ENCODE data around the gene HADHA. TPM values are rescaled to one million over a fixed set of nuclear protein-coding genes. Genes with fewer than 3 reads are reported as not detected.

The HADHA gene
- total and polyA plus RNA-seq, 2 donors (not counting 1 experiment from before 2014, with no cell fraction given): 155 to 162 TPM

GRCh38 chr2:26281226-26281625 is 36.8 kb upstream of the HADHA start:
- no peak overlapping the region for H3K27ac ChIP-seq (ENCODE audit: insufficient read depth, low read length)
- H4K20me1 ChIP-seq (ENCODE audit: control insufficient read depth, extremely low read depth, insufficient read depth, low read length): no peaks in the 10 kb centered on the region
- DNase-seq (ENCODE audit: low read depth in 2 of 2): no peak
- no peak overlapping the region for H3K4me2 ChIP-seq (ENCODE audit: extremely low read depth, insufficient read depth, low read length)
- peaks cover 3% of the 10 kb centered on the region for H3K36me3 ChIP-seq (ENCODE audit: control insufficient read depth, insufficient read depth, low read length)
- no peaks in the 10 kb centered on the region for H3K79me2 ChIP-seq (ENCODE audit: control insufficient read depth, insufficient read depth, low read length)
- H2AFZ ChIP-seq (ENCODE audit: low read length): no peak overlapping the region
- no peak overlapping the region for H3K9ac ChIP-seq (ENCODE audit: insufficient read depth, low read length)
- H3K9me3 ChIP-seq (ENCODE audit: control insufficient read depth, insufficient read depth, low read depth, low read length): no peaks in the 10 kb centered on the region
- no peak for TF ChIP-seq EZH2 (IDR thresholded peaks at IDR 0.05; ENCODE audit: low read length, missing control alignments)
- no peak overlapping the region for H3K4me3 ChIP-seq (replicated peaks in 1 of 4; ENCODE audit: control extremely low read depth in 1 of 4, insufficient read depth in 1 of 4, low read depth in 3 of 4, low read length in 4 of 4)
- no peaks in the 10 kb centered on the region for H3K4me1 ChIP-seq (ENCODE audit: control insufficient read depth, extremely low read depth, insufficient read depth, low read length)
- H3K27me3 ChIP-seq (ENCODE audit: control insufficient read depth, insufficient read depth, low read length): no peaks in the 10 kb centered on the region

GRCh38 chr2:26279886-26280285 is 35.5 kb upstream of the HADHA start:
- TF ChIP-seq EZH2 (IDR thresholded peaks at IDR 0.05; ENCODE audit: low read length, missing control alignments): no peak
- TF ChIP-seq CTCF (conservative IDR thresholded peaks at IDR 0.05 in 1 of 2, IDR thresholded peaks at IDR 0.05 in 1 of 2; ENCODE audit: low read depth in 1 of 2, low read length in 2 of 2): no peak
- Histone ChIP-seq H3K4me2 (ENCODE audit: extremely low read depth, insufficient read depth, low read length) (no peak overlapping the region), H3K9me3 (ENCODE audit: control insufficient read depth, insufficient read depth, low read depth, low read length) (no peaks in the 10 kb centered on the region), H3K9ac (ENCODE audit: insufficient read depth, low read length) (no peak overlapping the region), H2AFZ (ENCODE audit: low read length) (no peak overlapping the region), H3K4me1 (ENCODE audit: control insufficient read depth, extremely low read depth, insufficient read depth, low read length) (no peaks in the 10 kb centered on the region), H3K79me2 (ENCODE audit: control insufficient read depth, insufficient read depth, low read length) (no peaks in the 10 kb centered on the region), H3K36me3 (ENCODE audit: control insufficient read depth, insufficient read depth, low read length) (peaks cover 5% of the 10 kb centered on the region), H3K27me3 (ENCODE audit: control insufficient read depth, insufficient read depth, low read length) (no peaks in the 10 kb centered on the region), H3K27ac (ENCODE audit: insufficient read depth, low read length) (no peak overlapping the region), H3K4me3 (replicated peaks in 1 of 4; ENCODE audit: control extremely low read depth in 1 of 4, insufficient read depth in 1 of 4, low read depth in 3 of 4, low read length in 4 of 4) (no peak overlapping the region), H4K20me1 (ENCODE audit: control insufficient read depth, extremely low read depth, insufficient read depth, low read length) (no peaks in the 10 kb centered on the region)
- no peak for DNase-seq (ENCODE audit: low read depth in 2 of 2)

- no peak for DNase-seq (ENCODE audit: low read depth in 2 of 2)
- Histone ChIP-seq H3K9ac (ENCODE audit: insufficient read depth, low read length) (no peak overlapping the region), H3K27me3 (ENCODE audit: control insufficient read depth, insufficient read depth, low read length) (no peaks in the 10 kb centered on the region), H2AFZ (ENCODE audit: low read length) (no peak overlapping the region), H3K36me3 (ENCODE audit: control insufficient read depth, insufficient read depth, low read length) (peaks cover 5% of the 10 kb centered on the region), H4K20me1 (ENCODE audit: control insufficient read depth, extremely low read depth, insufficient read depth, low read length) (no peaks in the 10 kb centered on the region), H3K4me3 (replicated peaks in 1 of 4; ENCODE audit: control extremely low read depth in 1 of 4, insufficient read depth in 1 of 4, low read depth in 3 of 4, low read length in 4 of 4) (no peak overlapping the region), H3K79me2 (ENCODE audit: control insufficient read depth, insufficient read depth, low read length) (no peaks in the 10 kb centered on the region), H3K27ac (ENCODE audit: insufficient read depth, low read length) (no peak overlapping the region), H3K9me3 (ENCODE audit: control insufficient read depth, insufficient read depth, low read depth, low read length) (no peaks in the 10 kb centered on the region), H3K4me2 (ENCODE audit: extremely low read depth, insufficient read depth, low read length) (no peak overlapping the region), H3K4me1 (ENCODE audit: control insufficient read depth, extremely low read depth, insufficient read depth, low read length) (peaks cover 5% of the 10 kb centered on the region)
- no peak for TF ChIP-seq CTCF (conservative IDR thresholded peaks at IDR 0.05 in 1 of 2, IDR thresholded peaks at IDR 0.05 in 1 of 2; ENCODE audit: low read depth in 1 of 2, low read length in 2 of 2)
- TF ChIP-seq EZH2 (IDR thresholded peaks at IDR 0.05; ENCODE audit: low read length, missing control alignments): no peak
These were observed 32.2 kb upstream of the HADHA start for GRCh38 chr2:26276484-26277227.
